Spleen (tissue), 7 donors: Measurements from ENCODE around the gene HNF1B.

Source experiments
- CTCF ChIP-seq, 11 experiments: fragments of 200-600 bp in 7 of 11; fragments of 450-650 bp in 4 of 11; sonication (generic) in 4 of 11; IDR thresholded peaks in 8 of 11; conservative IDR thresholded peaks in 3 of 11; 1 replicate in 7 of 11; 2 replicates in 4 of 11; pipeline versions ENCODE4 v1.4.0 to v1.8.0; 2016 to 2021; ENCODE audit warnings: antibody characterized with exemption in 11 of 11, inconsistent platforms in 4 of 11, mild to moderate bottlenecking in 1 of 11
- POLR2A ChIP-seq, 3 donors: fragments of 450-650 bp; IDR thresholded peaks; one replicate each; pipeline ENCODE4 v1.5.1; 2017; ENCODE audit warnings: antibody characterized with exemption in 3 of 3, mild to moderate bottlenecking in 1 of 3
- donor health status: DM: no; HTN: no; CAD: no; lungs with moderate emphysema.
- donor health status: DM: no; HTN: no; CAD: no.
- donor health status: DM: no; HTN: no; CAD: no.

DNA sequence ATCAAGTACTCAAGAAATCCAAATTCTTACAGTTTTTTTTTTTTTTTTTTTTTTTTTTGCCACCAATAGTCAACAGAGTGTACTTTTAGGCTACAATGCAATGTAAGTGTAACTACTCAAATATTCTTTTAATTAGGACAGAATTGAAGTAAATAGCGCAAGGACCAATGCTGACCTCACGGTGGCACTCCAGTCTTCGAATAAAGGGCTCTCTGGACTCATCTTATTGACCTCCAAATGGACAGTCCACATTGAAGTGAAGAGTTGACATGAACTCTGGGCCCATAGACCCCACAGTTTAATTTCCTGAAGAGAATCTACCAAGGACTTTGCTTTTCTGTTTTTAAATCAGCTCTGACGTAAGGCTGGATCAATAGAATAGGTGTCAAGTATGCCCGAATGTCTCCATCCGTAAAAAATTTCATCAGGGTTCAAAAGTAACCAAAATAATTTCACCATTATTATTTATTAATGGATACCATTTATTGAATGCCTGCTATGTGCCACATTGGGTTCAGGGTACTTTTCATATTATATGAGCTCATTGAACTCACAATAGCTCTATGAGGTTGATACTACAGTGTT is 94.3 kb downstream of the HNF1B start:
- TF ChIP-seq POLR2A (IDR thresholded peaks at IDR 0.05) (no peak), CTCF (IDR thresholded peaks at IDR 0.05 in 8 of 11, conservative IDR thresholded peaks at IDR 0.05 in 3 of 11) (no peak)
